ENCODE measurements around the gene MARK3. TPM values are rescaled to one million over a fixed set of nuclear protein-coding genes. Genes with fewer than 3 reads are reported as not detected.
"Not testable (repeated sequence)": the region's sequence is repeated elsewhere in the genome, so short reads cannot be mapped to it uniquely, and the experiment has no call there.

MARK3 gene
- total RNA-seq, 1 donor from 2014 or later, result 104 TPM

- DNase-seq (ENCODE audit: low spot score) (peak; percentile 87), ATAC-seq (peak; percentile 76)
- intact Hi-C loops (cut with DNase I), result loop anchor here (2.0 kb wide), 1 partner anchor 28 kb away; no protein-coding TSS in a partner anchor
Measured at GRCh38 chr14:103518422-103519042, 133.3 kb downstream of the MARK3 start.

GRCh38 chr14:103519043-103519836 is 134.0 kb downstream of the MARK3 start:
- intact Hi-C loops (cut with DNase I), result loop anchor here (2.0 kb wide), 1 partner anchor 28 kb away; no protein-coding TSS in a partner anchor
- DNase-seq (ENCODE audit: low spot score) (no peak), ATAC-seq (peak; percentile 20)

- no peak for ATAC-seq
- intact Hi-C loops (cut with DNase I), result loop anchor here (2.0 kb wide), 1 partner anchor 27 kb away; no protein-coding TSS in a partner anchor
- DNase-seq (ENCODE audit: low spot score), result no peak
Measured at GRCh38 chr14:103519837-103520212, 134.6 kb downstream of the MARK3 start.

- DNase-seq (ENCODE audit: low spot score) (no peak), ATAC-seq (no peak)
- intact Hi-C loops (cut with DNase I), result no loop called here
Measured at GRCh38 chr14:103520269-103520656, 135.0 kb downstream of the MARK3 start.

GRCh38 chr14:103520657-103521437 is 135.6 kb downstream of the MARK3 start:
- DNase-seq (ENCODE audit: low spot score), result peak; percentile 85

GRCh38 chr14:103521438-103521950 is 136.3 kb downstream of the MARK3 start:
- DNase-seq (ENCODE audit: low spot score) (no peak), ATAC-seq (peak; percentile 2)
- intact Hi-C loops (cut with DNase I), result no loop called here

More at GRCh38 chr14:103520657-103521437, 135.6 kb downstream of the MARK3 start:
- intact Hi-C loops (cut with DNase I), result no loop called here
- peak; percentile 40 for ATAC-seq

- intact Hi-C loops (cut with DNase I), result no loop called here
- ATAC-seq, result no peak
- DNase-seq (ENCODE audit: low spot score), result no peak
Measured at GRCh38 chr14:103521951-103522563, 136.8 kb downstream of the MARK3 start.

- intact Hi-C loops (cut with DNase I), result no loop called here
- no peak for ATAC-seq
- no peak for DNase-seq (ENCODE audit: low spot score)
Measured at GRCh38 chr14:103522649-103523574, 137.7 kb downstream of the MARK3 start, which contains the start of gene CKB. TSS of gene CKB (minus strand) at chr14:103522830. CDS start at chr14:103522493, 337 bp downstream.

- intact Hi-C loops (cut with DNase I), result no loop called here
- DNase-seq (ENCODE audit: low spot score), result no peak
- no peak for ATAC-seq
Measured at GRCh38 chr14:103523575-103523954, 138.3 kb downstream of the MARK3 start.

- no peak for DNase-seq (ENCODE audit: low spot score)
- intact Hi-C loops (cut with DNase I), result no loop called here
Measured at GRCh38 chr14:103524002-103524935, 139.1 kb downstream of the MARK3 start.

GRCh38 chr14:103525430-103526246 is 140.4 kb downstream of the MARK3 start:
- DNase-seq (ENCODE audit: low spot score); ATAC-seq; intact Hi-C loops (cut with DNase I): not testable (repeated sequence)

More at GRCh38 chr14:103524002-103524935, 139.1 kb downstream of the MARK3 start:
- ATAC-seq, result no peak

- intact Hi-C loops (cut with DNase I), result no loop called here
- no peak for ATAC-seq
- DNase-seq (ENCODE audit: low spot score), result no peak
Measured at GRCh38 chr14:103526247-103526913, 141.2 kb downstream of the MARK3 start.

GRCh38 chr14:103526914-103527248 is 141.7 kb downstream of the MARK3 start:
- DNase-seq (ENCODE audit: low spot score) (no peak), ATAC-seq (no peak)
- intact Hi-C loops (cut with DNase I), result no loop called here

- DNase-seq (ENCODE audit: low spot score) (no peak), ATAC-seq (peak; percentile 1)
- intact Hi-C loops (cut with DNase I), result no loop called here
Measured at GRCh38 chr14:103527408-103528145, 142.4 kb downstream of the MARK3 start.

- intact Hi-C loops (cut with DNase I), result no loop called here
- DNase-seq (ENCODE audit: low spot score), result peak; percentile 64
- peak; percentile 61 for ATAC-seq
Measured at GRCh38 chr14:103528146-103528586, 143.0 kb downstream of the MARK3 start.

Data from sciatic nerve (tissue), 2 donors.